Trophoblast cell (in vitro differentiated cells and primary cell): ENCODE results near the gene SLC35F4.
"Not testable (repeated sequence)": the region's sequence is repeated elsewhere in the genome, so short reads cannot be mapped to it uniquely, and the experiment has no call there.

Experiments
- DNase-seq, 2 donors: peaks; one replicate each; pipeline ENCODE4 v3.0.0-alpha.2; 2016
- H2AFZ ChIP-seq: 2 replicates; pipeline ENCODE4 v1.6.1; 2013; ENCODE audit warnings: low read length, moderate library complexity, mild to moderate bottlenecking; ENCODE audit not compliant: insufficient read depth, poor library complexity
- H2AK5ac ChIP-seq: 2 replicates; pipeline ENCODE4 v1.6.1; 2013; ENCODE audit warnings: mild to moderate bottlenecking, low read length
- H2BK120ac ChIP-seq: 2 replicates; pipeline ENCODE4 v1.6.1; 2013; ENCODE audit warnings: low read length, mild to moderate bottlenecking, moderate library complexity; ENCODE audit not compliant: insufficient read depth, poor library complexity
- H2BK12ac ChIP-seq: 2 replicates; pipeline ENCODE4 v1.6.1; 2013; ENCODE audit warnings: mild to moderate bottlenecking, low read length, moderate library complexity
- H2BK5ac ChIP-seq: 2 replicates; pipeline ENCODE4 v1.6.1; 2013; ENCODE audit warnings: low read length, low read depth, moderate library complexity, mild to moderate bottlenecking; ENCODE audit not compliant: poor library complexity
- H3K14ac ChIP-seq: 2 replicates; pipeline ENCODE4 v1.6.1; 2013; ENCODE audit warnings: mild to moderate bottlenecking, low read length
- H3K18ac ChIP-seq: 2 replicates; pipeline ENCODE4 v1.6.1; 2013; ENCODE audit warnings: mild to moderate bottlenecking, low read length
- H3K23ac ChIP-seq: 2 replicates; pipeline ENCODE4 v1.6.1; 2013; ENCODE audit warnings: low read length
- H3K27ac ChIP-seq: 2 replicates; pipeline ENCODE4 v1.5.1; 2013; ENCODE audit warnings: low read depth, mild to moderate bottlenecking, inconsistent platforms, low read length, moderate library complexity
- H3K27me3 ChIP-seq: 2 replicates; pipeline ENCODE4 v1.6.1; 2013; ENCODE audit warnings: inconsistent platforms, mild to moderate bottlenecking, low read length, moderate library complexity; ENCODE audit not compliant: insufficient read depth
- H3K36me3 ChIP-seq, 2 experiments: 1 replicate in 1 of 2; 2 replicates in 1 of 2; pipeline ENCODE4 v1.6.1; 2013; ENCODE audit warnings: low read length in 2 of 2, mild to moderate bottlenecking in 2 of 2, moderate library complexity in 1 of 2; ENCODE audit not compliant: insufficient read depth in 2 of 2, control insufficient read depth in 1 of 2
- H3K4ac ChIP-seq: 2 replicates; pipeline ENCODE4 v1.6.1; 2013; ENCODE audit warnings: low read depth, mild to moderate bottlenecking, low read length, moderate library complexity
- H3K4me1 ChIP-seq, 2 experiments: 1 replicate in 1 of 2; 2 replicates in 1 of 2; pipeline ENCODE4 v1.6.1; 2013; ENCODE audit warnings: low read length in 2 of 2, mild to moderate bottlenecking in 2 of 2, moderate library complexity in 1 of 2; ENCODE audit not compliant: insufficient read depth in 2 of 2, control insufficient read depth in 1 of 2
- H3K4me2 ChIP-seq: 2 replicates; pipeline ENCODE4 v1.6.1; 2013; ENCODE audit warnings: inconsistent platforms, mild to moderate bottlenecking, low read length, moderate library complexity
- H3K4me3 ChIP-seq: 2 replicates; pipeline ENCODE4 v1.5.1; 2013; ENCODE audit warnings: mild to moderate bottlenecking, low read depth, low read length, inconsistent platforms
- H3K79me1 ChIP-seq: one replicate; pipeline ENCODE4 v1.6.1; 2013; ENCODE audit warnings: low read length
- H3K79me2 ChIP-seq: 2 replicates; pipeline ENCODE4 v1.6.1; 2013; ENCODE audit warnings: low read length, mild to moderate bottlenecking; ENCODE audit not compliant: control insufficient read depth, insufficient read depth, poor library complexity
- H3K9ac ChIP-seq: 2 replicates; pipeline ENCODE4 v1.6.1; 2013; ENCODE audit warnings: mild to moderate bottlenecking, low read length
- H3K9me3 ChIP-seq: 2 replicates; pipeline ENCODE4 v1.6.1; 2013; ENCODE audit warnings: low read depth, mild to moderate bottlenecking, control low read depth, inconsistent platforms, low read length; ENCODE audit not compliant: insufficient read depth
- H4K12ac ChIP-seq: 2 replicates; pipeline ENCODE4 v1.6.1; 2013; ENCODE audit warnings: low read depth, mild to moderate bottlenecking, low read length, moderate library complexity
- H4K8ac ChIP-seq: 2 replicates; pipeline ENCODE4 v1.6.1; 2013; ENCODE audit warnings: low read depth, mild to moderate bottlenecking, low read length, moderate library complexity
- H4K91ac ChIP-seq: one replicate; pipeline ENCODE4 v1.6.1; 2013; ENCODE audit warnings: low read depth, mild to moderate bottlenecking, low read length, moderate library complexity
- WGBS: extraction: QIAGEN DNeasy Blood & Tissue Kit; methylation state at CpG from one replicate; pipeline ENCODE4 v1.1.7; 2013; ENCODE audit warnings: missing lambda C conversion rate; ENCODE audit not compliant: insufficient read length, insufficient coverage; ENCODE audit errors: extremely low coverage; 5-methylcytosine and 5-hydroxymethylcytosine counted together

Gene SLC35F4

DNA sequence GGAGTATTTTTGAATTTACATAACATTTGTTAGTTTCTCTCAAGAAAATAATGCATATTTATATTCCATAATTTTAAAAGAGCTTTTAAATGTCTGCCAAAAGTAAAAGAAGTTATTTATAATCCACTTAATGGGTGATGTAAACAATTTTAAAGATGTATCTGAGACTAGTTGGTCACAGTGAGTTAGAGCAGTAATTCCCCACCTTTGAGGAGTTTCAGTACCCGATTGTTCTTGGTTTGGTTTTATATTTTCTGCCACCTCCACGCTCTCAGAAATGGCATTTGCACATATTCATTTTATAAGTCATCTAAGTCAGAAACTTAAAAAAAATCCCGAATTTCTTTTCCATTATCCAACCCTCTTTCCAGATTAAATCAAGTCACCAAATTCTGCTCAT lies 153.2 kb downstream of the SLC35F4 start:
- Histone ChIP-seq H2AK5ac (no peak overlapping the region), H3K79me2 (no peaks in the 10 kb centered on the region), H4K12ac (no peak overlapping the region), H3K4me1 (no peaks in the 10 kb centered on the region), H4K91ac (no peak overlapping the region), H2BK120ac (no peak overlapping the region), H3K9ac (no peak overlapping the region), H2BK5ac (no peak overlapping the region), H3K4ac (no peak overlapping the region), H3K36me3 (no peaks in the 10 kb centered on the region), H2AFZ (no peak overlapping the region), H3K27ac (no peak overlapping the region), H3K4me3 (no peak overlapping the region), H4K8ac (no peak overlapping the region), H3K27me3 (no peaks in the 10 kb centered on the region), H3K9me3 (peaks cover 6% of the 10 kb centered on the region), H3K23ac (no peak overlapping the region), H3K14ac (no peak overlapping the region), H3K79me1 (no peaks in the 10 kb centered on the region), H2BK12ac (no peak overlapping the region), H3K18ac (no peak overlapping the region), H3K4me2 (no peak overlapping the region)
- WGBS: 100% methylated on average over 1 of the region's 3 CpGs
- DNase-seq: no peak

DNA sequence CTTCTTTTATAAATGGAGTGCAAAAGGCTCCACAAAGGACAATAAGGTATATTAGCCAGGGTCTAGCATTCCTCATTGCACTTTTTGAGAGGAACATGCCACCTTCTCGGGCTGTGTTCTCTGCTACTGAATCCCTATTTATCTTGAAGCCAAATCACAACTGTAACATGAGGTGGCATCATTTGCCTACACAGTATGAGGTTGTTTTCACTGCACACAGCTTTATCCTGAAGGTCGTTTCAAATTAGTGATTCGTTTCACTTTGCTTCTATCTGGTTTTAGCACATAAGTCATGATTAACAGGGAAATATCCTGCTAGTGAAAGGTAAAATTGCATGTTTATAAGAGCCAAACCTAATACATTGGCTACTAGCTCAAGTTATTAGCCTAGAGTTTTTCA lies 153.8 kb downstream of the SLC35F4 start:
- Histone ChIP-seq H3K4me3 (no peak overlapping the region), H3K36me3 (no peaks in the 10 kb centered on the region), H3K79me2 (no peaks in the 10 kb centered on the region), H2AFZ (no peak overlapping the region), H2BK5ac (no peak overlapping the region), H3K27ac (no peak overlapping the region), H3K23ac (no peak overlapping the region), H2BK120ac (no peak overlapping the region), H3K4ac (no peak overlapping the region), H3K9me3 (peaks cover 6% of the 10 kb centered on the region), H2AK5ac (no peak overlapping the region), H3K79me1 (no peaks in the 10 kb centered on the region), H3K18ac (no peak overlapping the region), H4K8ac (no peak overlapping the region), H3K4me1 (no peaks in the 10 kb centered on the region), H2BK12ac (no peak overlapping the region), H4K12ac (no peak overlapping the region), H3K14ac (no peak overlapping the region), H4K91ac (no peak overlapping the region), H3K4me2 (no peak overlapping the region), H3K9ac (no peak overlapping the region), H3K27me3 (no peaks in the 10 kb centered on the region)
- no CpG with 5 or more reads among the region's 3 CpGs for whole genome bisulfite sequencing
- DNase-seq: no peak

DNA sequence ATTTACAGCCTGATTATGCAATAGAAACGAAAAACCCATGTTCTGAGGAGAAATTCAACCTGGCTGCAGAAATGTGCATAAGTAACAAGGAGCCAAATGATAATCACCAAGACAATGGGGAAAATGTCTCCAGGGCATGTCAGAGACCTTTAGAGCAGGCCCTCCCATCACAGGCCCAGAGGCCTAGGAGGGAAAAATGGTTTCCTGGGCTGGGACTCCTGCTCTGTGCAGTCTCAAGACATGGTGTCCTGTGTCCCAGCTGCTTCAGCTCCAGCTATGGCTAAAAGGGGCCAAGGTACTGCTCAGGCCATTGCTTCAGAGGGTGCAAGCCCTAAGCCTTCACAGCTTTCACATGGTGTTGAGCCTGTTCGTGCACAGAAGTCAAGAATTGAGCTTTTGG lies 156.0 kb downstream of the SLC35F4 start:
- no peak overlapping the region for H2BK5ac ChIP-seq
- H2BK120ac ChIP-seq: no peak overlapping the region
- H4K8ac ChIP-seq: no peak overlapping the region
- H3K27ac ChIP-seq: no peak overlapping the region
- H3K79me2 ChIP-seq: no peaks in the 10 kb centered on the region
- H2BK12ac ChIP-seq: no peak overlapping the region
- H3K27me3 ChIP-seq: no peaks in the 10 kb centered on the region
- no peak overlapping the region for H3K4ac ChIP-seq
- H3K18ac ChIP-seq: no peak overlapping the region
- H4K91ac ChIP-seq: no peak overlapping the region
- H3K4me2 ChIP-seq: no peak overlapping the region
- no CpG with 5 or more reads among the region's 2 CpGs for WGBS
- H3K79me1 ChIP-seq: no peaks in the 10 kb centered on the region
- no peaks in the 10 kb centered on the region for H3K36me3 ChIP-seq
- no peak overlapping the region for H3K4me3 ChIP-seq
- peaks cover 6% of the 10 kb centered on the region for H3K9me3 ChIP-seq
- H4K12ac ChIP-seq: no peak overlapping the region
- no peak overlapping the region for H3K9ac ChIP-seq
- H3K14ac ChIP-seq: no peak overlapping the region
- H3K23ac ChIP-seq: no peak overlapping the region
- H2AK5ac ChIP-seq: no peak overlapping the region
- no peaks in the 10 kb centered on the region for H3K4me1 ChIP-seq
- DNase-seq: no peak
- no peak overlapping the region for H2AFZ ChIP-seq

DNA sequence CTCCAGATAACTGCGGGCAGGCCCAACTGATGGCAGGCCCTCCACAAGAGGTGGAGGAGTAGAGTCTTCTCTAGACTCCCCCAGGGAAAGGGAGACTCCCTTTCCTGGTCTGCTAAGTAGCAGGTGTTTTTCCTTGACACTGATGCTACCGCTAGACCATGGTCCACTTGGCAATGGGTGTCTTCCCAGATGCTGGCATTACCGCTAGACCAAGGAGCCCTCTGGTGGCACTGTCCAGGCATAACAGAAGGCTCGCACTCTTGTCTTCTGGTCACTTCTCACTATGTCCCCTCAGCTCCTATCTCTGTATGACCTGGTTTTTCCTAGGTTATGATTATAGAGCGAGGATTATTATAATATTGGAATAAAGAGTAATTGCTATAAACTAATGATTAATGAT lies 156.8 kb downstream of the SLC35F4 start:
- DNase-seq, H2BK5ac ChIP-seq, H3K36me3 ChIP-seq, H3K4me1 ChIP-seq, H4K8ac ChIP-seq, H2BK12ac ChIP-seq, H2BK120ac ChIP-seq, H2AFZ ChIP-seq, H3K27me3 ChIP-seq, H3K4ac ChIP-seq, H3K4me2 ChIP-seq, H4K12ac ChIP-seq, H3K4me3 ChIP-seq, H3K23ac ChIP-seq, H3K14ac ChIP-seq, H3K9me3 ChIP-seq, H4K91ac ChIP-seq, H3K79me2 ChIP-seq, H3K27ac ChIP-seq, H3K18ac ChIP-seq, H3K79me1 ChIP-seq, H2AK5ac ChIP-seq, H3K9ac ChIP-seq: not testable (repeated sequence)
- WGBS: no CpG with 5 or more reads among the region's 5 CpGs
